HepG2 (cell line): ENCODE data around the gene MAML1. TPM values are rescaled to one million over a fixed set of nuclear protein-coding genes. Genes with fewer than 3 reads are reported as not detected.

ENCODE experiments used
- AGO2 ChIP-seq: fragments of 200-400 bp; formaldehyde crosslinking; optimal IDR thresholded peaks from 2 replicates; pipeline ENCODE3; 2017; ENCODE audit warnings: mild to moderate bottlenecking, low read depth, low read length, moderate library complexity
- AHR ChIP-seq: IDR thresholded peaks from 2 replicates; pipeline ENCODE4 v1.6.1; 2018; ENCODE audit warnings: missing genetic modification reagents, missing compliant biosample characterization
- BCLAF1 ChIP-seq: fragments of 450-650 bp; IDR thresholded peaks from 2 replicates; pipeline ENCODE4 v1.6.1; 2017; ENCODE audit warnings: mild to moderate bottlenecking
- CC2D1A ChIP-seq: sonication (generic); formaldehyde crosslinking; IDR thresholded peaks from 2 replicates; pipeline ENCODE4 v1.8.1; 2023; ENCODE audit warnings: mild to moderate bottlenecking, missing genetic modification reagents
- ELF4 ChIP-seq: sonication (generic); formaldehyde crosslinking; IDR thresholded peaks from 2 replicates; pipeline ENCODE4 v1.5.0; 2020; ENCODE audit warnings: missing genetic modification reagents, mild to moderate bottlenecking, moderate library complexity, borderline replicate concordance
- GFI1 ChIP-seq: sonication (generic); formaldehyde crosslinking; IDR thresholded peaks from 2 replicates; pipeline ENCODE4 v1.5.0; 2020; ENCODE audit warnings: missing genetic modification reagents, mild to moderate bottlenecking, borderline replicate concordance
- KAT7 ChIP-seq: IDR thresholded peaks from 2 replicates; pipeline ENCODE4 v1.6.1; 2018; ENCODE audit warnings: borderline replicate concordance, missing compliant biosample characterization
- LBX2 ChIP-seq: sonication (generic); formaldehyde crosslinking; IDR thresholded peaks from 2 replicates; pipeline ENCODE4 v1.5.0; 2020; ENCODE audit warnings: missing genetic modification reagents, mild to moderate bottlenecking, borderline replicate concordance
- MAFK ChIP-seq, 2 experiments: IDR thresholded peaks in 1 of 2; conservative IDR thresholded peaks in 1 of 2; 2 replicates each; pipeline ENCODE4 v1.6.1; 2011; ENCODE audit warnings: improper control_type of control experiment in 2 of 2, low read length in 2 of 2
- NR1H2 ChIP-seq: sonication (generic); formaldehyde crosslinking; IDR thresholded peaks from 2 replicates; pipeline ENCODE4 v1.8.1; 2022; ENCODE audit warnings: low read depth, missing genetic modification reagents, borderline replicate concordance
- SP4 ChIP-seq: sonication (generic); formaldehyde crosslinking; IDR thresholded peaks from 2 replicates; pipeline ENCODE4 v1.8.1; 2023; ENCODE audit warnings: mild to moderate bottlenecking, missing genetic modification reagents
- SPEN ChIP-seq: sonication (generic); formaldehyde crosslinking; IDR thresholded peaks from 2 replicates; pipeline ENCODE4 v1.5.1; 2020; ENCODE audit warnings: low read depth, mild to moderate bottlenecking, missing genetic modification reagents
- SUZ12 ChIP-seq: fragments of 150-350 bp; IDR thresholded peaks from 2 replicates; pipeline ENCODE4 v1.6.1; 2014; ENCODE audit warnings: low read depth, low read length
- ZBED4 ChIP-seq: sonication (generic); formaldehyde crosslinking; IDR thresholded peaks from 2 replicates; pipeline ENCODE4 v1.4.0; 2020; ENCODE audit warnings: missing genetic modification reagents, borderline replicate concordance
- ZBTB37 ChIP-seq: sonication (generic); formaldehyde crosslinking; IDR thresholded peaks from 2 replicates; pipeline ENCODE4 v1.4.0; 2020; ENCODE audit warnings: mild to moderate bottlenecking, missing genetic modification reagents
- ZNF552 ChIP-seq: sonication (generic); formaldehyde crosslinking; IDR thresholded peaks from 2 replicates; pipeline ENCODE4 v1.9.0; 2022; ENCODE audit warnings: missing genetic modification reagents, mild to moderate bottlenecking, borderline replicate concordance
- ZNF780A ChIP-seq: sonication (generic); formaldehyde crosslinking; IDR thresholded peaks from 2 replicates; pipeline ENCODE4 v1.8.0; 2022; ENCODE audit warnings: mild to moderate bottlenecking, missing genetic modification reagents, moderate library complexity
- polyA plus RNA-seq, 8 experiments: library from polyadenylated mRNA; depleted of rRNA in 3 of 8; stranded (reverse) in 7 of 8; unstranded in 1 of 8; fragments of >200 nt; fragmentation: Illumina TruSeq in 4 of 8; extraction: Trizol in 4 of 8; gene quantifications; 2 replicates each; pipeline versions ENCODE4 v1.2.1 to v1.2.3, GENCODE V29; 2011 to 2016; ENCODE audit warnings: low read depth in 4 of 8, missing spikeins in 1 of 8, mixed read lengths in 1 of 8; ENCODE audit not compliant: insufficient read depth in 1 of 8
- total RNA-seq, 5 experiments: library from RNA; depleted of rRNA; stranded (reverse); fragments of >200 nt; fragmentation: Illumina TruSeq; extraction: Trizol; gene quantifications; 2 replicates each; pipeline ENCODE4 v1.2.3, GENCODE V29; 2016; ENCODE audit warnings: low read depth in 1 of 5
- TF ChIP-seq, protein P1 (sequence below): sonication (generic); formaldehyde crosslinking; IDR thresholded peaks from 2 replicates; pipeline ENCODE4 v1.5.1; 2020; ENCODE audit warnings: mild to moderate bottlenecking, missing genetic modification reagents

MAML1 gene
- total and polyA plus RNA-seq, 2 of the 13 experiments (the other 11 are each of a cell fraction or from before 2014, with no cell fraction given) = 10.0 to 10.8 TPM

GRCh38 chr5:179732412-179732917 is at the start of gene MAML1 (continued):
- TF ChIP-seq ZBED4 (no peak), GFI1 (CRISPR knock-in tag) (no peak), BCLAF1 (no peak), ZNF780A (CRISPR knock-in tag) (no peak), SPEN (peak; percentile 47; the same call in 1 of the 2 replicates), ZBTB37 (no peak), SUZ12 (no peak), LBX2 (CRISPR knock-in tag) (no peak), ZNF552 (CRISPR knock-in tag) (no peak), KAT7 (CRISPR knock-in tag) (no peak), SP4 (peak; percentile 95), ELF4 (CRISPR knock-in tag) (no peak), AGO2 (peak; percentile 83), NR1H2 (CRISPR knock-in tag) (no peak), AHR (CRISPR knock-in tag) (no peak), CC2D1A (CRISPR knock-in tag) (no peak), MAFK (conservative IDR thresholded peaks at IDR 0.05 in 1 of 2, IDR thresholded peaks at IDR 0.05 in 1 of 2; ENCODE audit: low read length in 2 of 2) (no peak)
- TF ChIP-seq, protein P1, sequence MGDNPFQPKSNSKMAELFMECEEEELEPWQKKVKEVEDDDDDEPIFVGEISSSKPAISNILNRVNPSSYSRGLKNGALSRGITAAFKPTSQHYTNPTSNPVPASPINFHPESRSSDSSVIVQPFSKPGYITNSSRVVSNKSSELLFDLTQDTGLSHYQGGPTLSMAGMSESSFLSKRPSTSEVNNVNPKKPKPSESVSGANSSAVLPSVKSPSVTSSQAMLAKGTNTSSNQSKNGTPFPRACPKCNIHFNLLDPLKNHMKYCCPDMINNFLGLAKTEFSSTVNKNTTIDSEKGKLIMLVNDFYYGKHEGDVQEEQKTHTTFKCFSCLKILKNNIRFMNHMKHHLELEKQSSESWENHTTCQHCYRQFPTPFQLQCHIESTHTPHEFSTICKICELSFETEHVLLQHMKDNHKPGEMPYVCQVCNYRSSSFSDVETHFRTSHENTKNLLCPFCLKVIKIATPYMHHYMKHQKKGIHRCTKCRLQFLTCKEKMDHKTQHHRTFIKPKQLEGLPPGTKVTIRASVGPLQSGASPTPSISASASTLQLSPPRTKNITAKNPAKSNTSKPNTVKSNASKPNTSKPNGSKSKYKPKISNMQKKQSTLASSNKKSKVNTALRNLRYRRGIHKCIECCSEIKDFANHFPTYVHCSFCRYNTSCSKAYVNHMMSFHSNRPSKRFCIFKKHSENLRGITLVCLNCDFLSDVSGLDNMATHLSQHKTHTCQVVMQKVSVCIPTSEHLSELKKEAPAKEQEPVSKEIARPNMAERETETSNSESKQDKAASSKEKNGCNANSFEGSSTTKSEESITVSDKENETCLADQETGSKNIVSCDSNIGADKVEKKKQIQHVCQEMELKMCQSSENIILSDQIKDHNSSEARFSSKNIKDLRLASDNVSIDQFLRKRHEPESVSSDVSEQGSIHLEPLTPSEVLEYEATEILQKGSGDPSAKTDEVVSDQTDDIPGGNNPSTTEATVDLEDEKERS (CRISPR knock-in tag) = 0 out of 2 replicates have a peak, but pooled peaks have one; percentile 4
